Ascending aorta (tissue), 2 donors: ENCODE results near the gene ZNF594. TPM values are rescaled to one million over a fixed set of nuclear protein-coding genes. Genes with fewer than 3 reads are reported as not detected.
A peak's percentile ranks its signal among the peaks of the same experiment; 100 is the strongest.
"Not testable (repeated sequence)": the region's sequence is repeated elsewhere in the genome, so short reads cannot be mapped to it uniquely, and the experiment has no call there.

ENCODE experiments used
- DNase-seq, 2 donors: peaks; one replicate each; pipeline ENCODE4 v3.0.0-alpha.2; 2019; ENCODE audit warnings: low spot score in 2 of 2
- H3K27ac ChIP-seq, 2 donors: fragments of 200-600 bp; sonication (generic); one replicate each; pipeline ENCODE4 v1.5.1; 2016 to 2017; ENCODE audit warnings: mild to moderate bottlenecking in 1 of 2
- H3K27me3 ChIP-seq: fragments of 200-600 bp; sonication (generic); one replicate; pipeline ENCODE4 v1.5.1; 2017
- H3K36me3 ChIP-seq, 2 donors: fragments of 200-600 bp; sonication (generic); one replicate each; pipeline ENCODE4 v1.5.1; 2016
- H3K4me1 ChIP-seq, 2 donors: fragments of 200-600 bp; sonication (generic); one replicate each; pipeline ENCODE4 v1.5.1; 2016 to 2017; ENCODE audit warnings: mild to moderate bottlenecking in 1 of 2
- H3K4me3 ChIP-seq, 2 donors: fragments of 200-600 bp; sonication (generic); one replicate each; pipeline ENCODE4 v1.5.1; 2016 to 2017; ENCODE audit warnings: mild to moderate bottlenecking in 1 of 2
- H3K9me3 ChIP-seq, 2 donors: fragments of 200-600 bp; sonication (generic); one replicate each; pipeline ENCODE4 v1.5.1; 2016
- intact Hi-C: fragments of 100-400 bp; cut with DNase I; formaldehyde crosslinking; loops from one replicate; pipeline ENCODE4 v1.15.1; 2023
- total RNA-seq: library from RNA; depleted of rRNA; stranded (reverse); fragments of >200 nt; gene quantifications from one replicate; pipeline ENCODE4 v1.1.0, GENCODE V29; 2016
- TF ChIP-seq, protein P1 (sequence below), 3 experiments: fragments of 200-600 bp in 2 of 3; fragments of 450-650 bp in 1 of 3; sonication (generic) in 2 of 3; IDR thresholded peaks; one replicate each; pipeline ENCODE4 v1.5.1; 2016 to 2019; ENCODE audit warnings: antibody characterized with exemption in 3 of 3, mild to moderate bottlenecking in 1 of 3, moderate library complexity in 1 of 3

Gene ZNF594
- total RNA-seq = 0.21 TPM

DNA sequence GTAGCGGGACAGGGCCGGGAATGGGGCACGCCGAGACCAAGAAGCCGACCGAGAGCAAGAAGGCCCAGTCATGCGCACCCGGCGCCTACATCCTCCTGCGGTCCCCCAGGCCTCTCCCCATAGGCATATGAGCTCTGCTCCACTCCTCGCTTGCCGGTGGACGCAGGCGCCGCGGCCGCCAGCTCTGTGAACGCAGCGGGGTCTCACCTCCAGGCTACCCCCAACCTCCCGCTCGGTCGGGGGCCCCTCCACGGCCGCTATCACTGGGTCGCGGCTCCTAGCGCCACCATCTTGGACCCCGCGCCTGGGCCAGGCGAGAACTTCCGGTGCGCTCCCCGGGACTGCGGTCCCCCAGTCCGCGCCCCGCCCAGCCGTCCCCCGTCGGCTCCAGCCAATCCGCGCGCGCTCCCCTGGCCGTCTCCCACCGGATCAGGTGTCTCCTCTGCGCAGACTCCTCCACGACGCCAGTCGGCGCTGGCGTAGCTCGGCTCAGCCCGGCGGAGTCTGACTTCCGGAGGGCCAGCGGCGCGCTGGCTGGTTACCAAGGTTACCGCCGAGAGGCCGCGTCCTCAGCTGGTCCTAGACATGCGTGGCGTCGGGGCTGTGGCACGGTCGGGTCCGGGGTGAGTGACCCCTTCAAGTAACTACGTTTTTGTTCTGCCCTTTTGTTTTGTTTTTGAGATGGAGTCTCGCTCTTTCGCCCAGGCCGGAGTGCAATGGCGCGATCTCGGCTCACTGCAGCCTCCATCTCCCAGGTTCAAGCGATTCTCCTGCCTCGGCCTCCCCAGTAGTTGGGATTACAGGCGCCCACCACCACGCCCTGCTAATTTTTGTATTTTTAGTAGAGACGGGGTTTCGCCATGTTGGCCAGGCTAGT is at the start of gene ZNF594:
Gene ZNF594 (minus strand): TSS at position 328 of the 877 bp plus-strand sequence. CDS start 7,612 bp downstream, outside the sequence.
- Histone ChIP-seq H3K4me3 (peak within 1 kb of the TSS; percentile 90 to 99), H3K4me1 (peaks cover 6 to 12% of the 10 kb centered on the region in 2 donors), H3K9me3 (peaks cover 16 to 29% of the 10 kb centered on the region in 2 donors), H3K36me3 (peaks cover 8 to 21% of the 10 kb centered on the region in 2 donors), H3K27me3 (no peaks in the 10 kb centered on the region), H3K27ac (peak within 1 kb of the TSS; percentile 86 to 87)
- intact Hi-C loops = loop anchor here (2.0 to 10.0 kb wide), 4 partner anchors 79 to 1823 kb away; partner anchors contain the start of genes RABEP1, RNASEK, ZFP3 and ZNF232
- peak; percentile 82 to 98 for DNase-seq
- TF ChIP-seq, protein P1, sequence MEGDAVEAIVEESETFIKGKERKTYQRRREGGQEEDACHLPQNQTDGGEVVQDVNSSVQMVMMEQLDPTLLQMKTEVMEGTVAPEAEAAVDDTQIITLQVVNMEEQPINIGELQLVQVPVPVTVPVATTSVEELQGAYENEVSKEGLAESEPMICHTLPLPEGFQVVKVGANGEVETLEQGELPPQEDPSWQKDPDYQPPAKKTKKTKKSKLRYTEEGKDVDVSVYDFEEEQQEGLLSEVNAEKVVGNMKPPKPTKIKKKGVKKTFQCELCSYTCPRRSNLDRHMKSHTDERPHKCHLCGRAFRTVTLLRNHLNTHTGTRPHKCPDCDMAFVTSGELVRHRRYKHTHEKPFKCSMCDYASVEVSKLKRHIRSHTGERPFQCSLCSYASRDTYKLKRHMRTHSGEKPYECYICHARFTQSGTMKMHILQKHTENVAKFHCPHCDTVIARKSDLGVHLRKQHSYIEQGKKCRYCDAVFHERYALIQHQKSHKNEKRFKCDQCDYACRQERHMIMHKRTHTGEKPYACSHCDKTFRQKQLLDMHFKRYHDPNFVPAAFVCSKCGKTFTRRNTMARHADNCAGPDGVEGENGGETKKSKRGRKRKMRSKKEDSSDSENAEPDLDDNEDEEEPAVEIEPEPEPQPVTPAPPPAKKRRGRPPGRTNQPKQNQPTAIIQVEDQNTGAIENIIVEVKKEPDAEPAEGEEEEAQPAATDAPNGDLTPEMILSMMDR (IDR thresholded peaks at IDR 0.05) = peak; percentile 72 to 81 (median 77)

DNA sequence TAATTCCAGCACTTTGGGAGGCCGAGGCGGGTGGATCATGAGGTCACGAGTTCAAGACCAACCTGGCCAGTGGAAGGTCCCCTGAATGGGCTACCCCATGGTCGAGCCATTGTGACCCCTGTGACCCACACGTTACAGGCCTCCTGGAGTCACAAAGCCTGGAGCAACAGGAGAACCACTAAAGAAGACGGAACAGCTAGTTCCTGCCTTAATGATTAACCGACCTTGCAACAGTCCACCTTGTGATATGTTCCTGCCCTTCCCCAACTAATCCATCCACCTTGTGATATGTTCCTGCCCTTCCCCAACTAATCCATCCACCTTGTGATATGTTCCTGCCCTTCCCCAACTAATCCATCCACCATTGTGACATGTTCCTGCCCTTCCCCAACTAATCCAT is 48.1 kb upstream of the ZNF594 start:
- DNase-seq, intact Hi-C loops: not testable (repeated sequence)

DNA sequence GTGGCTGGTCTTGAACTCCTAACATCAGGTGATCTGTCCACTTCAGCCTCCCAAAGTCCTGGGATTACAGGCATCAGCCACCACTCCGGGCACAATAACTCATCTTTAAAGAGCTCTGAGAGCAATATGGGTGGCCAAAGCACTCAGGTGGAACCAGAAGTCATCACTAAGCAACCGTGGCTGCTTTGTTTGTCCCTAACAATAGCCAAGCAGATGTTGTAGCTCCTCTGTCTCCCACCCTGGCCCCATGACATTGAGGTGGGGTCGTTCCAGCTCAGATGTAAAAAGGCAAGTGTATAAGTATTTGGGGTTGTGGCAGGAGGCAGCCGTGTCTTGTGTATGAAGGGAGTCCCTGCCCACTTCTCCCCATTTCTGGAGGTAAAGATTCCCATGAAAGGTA is 46.7 kb upstream of the ZNF594 start:
- Histone ChIP-seq H3K27me3 (no peaks in the 10 kb centered on the region), H3K4me1 (no peaks in the 10 kb centered on the region), H3K9me3 (no peaks in the 10 kb centered on the region), H3K4me3 (no peak overlapping the region), H3K27ac (no peak overlapping the region), H3K36me3 (no peaks in the 10 kb centered on the region)
- TF ChIP-seq, protein P1 (IDR thresholded peaks at IDR 0.05) = no peak
- intact Hi-C loops = no loop called here
- no peak for DNase-seq

More for the DNA sequence above, 48.1 kb upstream of the ZNF594 start:
- not testable (repeated sequence) for H3K9me3 ChIP-seq, H3K27me3 ChIP-seq, H3K4me3 ChIP-seq, H3K36me3 ChIP-seq, H3K27ac ChIP-seq, H3K4me1 ChIP-seq

DNA sequence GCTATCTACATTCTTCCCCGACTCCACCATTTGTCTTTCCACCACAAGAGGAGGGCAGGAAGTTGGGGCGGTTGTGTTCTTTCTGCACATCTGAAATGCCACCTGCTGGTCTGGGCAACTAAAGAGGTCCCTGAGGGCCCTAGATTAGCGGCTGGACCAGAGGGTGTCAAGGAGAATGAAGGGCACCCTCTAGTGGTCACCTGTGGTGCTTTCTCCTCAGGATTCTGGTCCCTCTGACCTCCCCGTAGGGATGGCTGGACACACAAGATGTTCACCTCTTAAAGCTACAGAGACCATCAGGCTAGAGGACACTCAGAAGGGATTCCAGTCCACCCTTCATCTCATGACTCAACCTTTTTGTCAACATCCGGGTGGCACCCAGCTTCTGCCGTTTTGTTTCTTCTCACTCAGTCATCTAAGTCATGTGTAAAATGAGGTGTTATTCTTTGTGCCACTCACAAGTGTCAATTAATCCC is 45.9 kb upstream of the ZNF594 start:
- Histone ChIP-seq H3K4me3 (no peak overlapping the region), H3K27ac (no peak overlapping the region), H3K9me3 (no peaks in the 10 kb centered on the region), H3K4me1 (no peaks in the 10 kb centered on the region), H3K36me3 (no peaks in the 10 kb centered on the region), H3K27me3 (no peaks in the 10 kb centered on the region)
- TF ChIP-seq, protein P1 (IDR thresholded peaks at IDR 0.05) = peak in 2 of 3 experiments; percentile 35 to 52
- intact Hi-C loops = no loop called here
- peak in 1 of 2 donors; percentile 70 for DNase-seq

DNA sequence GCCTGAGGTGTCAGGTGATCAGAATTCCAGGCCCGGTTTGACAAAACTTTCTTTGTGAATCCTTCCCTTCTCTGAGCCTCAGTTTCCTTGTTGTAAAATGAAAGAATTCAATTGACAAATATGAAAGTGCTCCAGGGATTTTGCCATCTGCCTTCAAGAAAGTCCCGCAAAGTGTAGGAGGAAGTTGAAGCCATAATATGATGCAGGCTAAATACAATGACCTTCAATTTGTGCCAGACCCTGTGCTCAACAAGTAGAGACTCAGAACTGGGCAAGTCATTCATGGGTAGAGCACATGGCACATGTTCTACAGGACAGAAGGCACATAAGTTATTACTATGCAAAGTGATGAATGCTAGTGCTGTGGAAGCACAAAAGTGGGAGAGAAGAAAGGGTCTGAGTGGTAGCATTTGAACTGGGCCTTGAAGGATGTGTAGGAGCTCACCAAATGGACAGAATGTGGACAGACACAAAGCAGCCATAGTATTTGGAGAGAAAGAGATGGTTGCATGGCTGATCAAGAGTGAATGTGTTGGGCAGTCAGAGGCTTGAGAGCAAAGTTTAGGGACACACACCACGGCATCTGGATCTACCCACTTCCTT is 45.4 kb upstream of the ZNF594 start:
- Histone ChIP-seq H3K27me3 (no peaks in the 10 kb centered on the region), H3K27ac (no peak overlapping the region), H3K36me3 (no peaks in the 10 kb centered on the region), H3K4me3 (no peak overlapping the region), H3K4me1 (no peaks in the 10 kb centered on the region), H3K9me3 (no peaks in the 10 kb centered on the region)
- no peak for DNase-seq
- intact Hi-C loops = no loop called here
- TF ChIP-seq, protein P1 (IDR thresholded peaks at IDR 0.05) = no peak
